CD14-positive monocyte (primary cell): ENCODE results near the gene ANKRD13C. TPM values are rescaled to one million over a fixed set of nuclear protein-coding genes. Genes with fewer than 3 reads are reported as not detected.
A peak's percentile ranks its signal among the peaks of the same experiment; 100 is the strongest.

ENCODE experiments used
- DNase-seq, 3 donors: peaks; one replicate each; pipeline ENCODE4 v3.0.0-alpha.2; 2011 to 2022
- H2AFZ ChIP-seq: 2 replicates; pipeline ENCODE4 v1.6.0; 2012; ENCODE audit warnings: mild to moderate bottlenecking, low read depth, low read length, inconsistent platforms; ENCODE audit not compliant: insufficient read depth, poor library complexity, severe bottlenecking
- H3K27ac ChIP-seq, 2 donors: 1 replicate in 1 of 2; 2 replicates in 1 of 2; pipeline ENCODE4 v1.5.1; 2012 to 2013; ENCODE audit warnings: low read length in 2 of 2, control low read depth in 1 of 2, inconsistent platforms in 1 of 2, low read depth in 1 of 2, mild to moderate bottlenecking in 1 of 2
- H3K27me3 ChIP-seq, 2 donors: one replicate each; pipeline versions ENCODE4 v1.6.0 to v1.6.1; 2011 to 2013; ENCODE audit warnings: low read length in 2 of 2; ENCODE audit not compliant: control insufficient read depth in 2 of 2, insufficient read depth in 2 of 2
- H3K36me3 ChIP-seq, 2 donors: replicated peaks in 1 of 2; 1 replicate in 1 of 2; 2 replicates in 1 of 2; pipeline versions ENCODE4 v1.5.1 to v1.6.1; 2012 to 2013; ENCODE audit warnings: low read length in 2 of 2, control low read depth in 1 of 2, inconsistent platforms in 1 of 2, mild to moderate bottlenecking in 1 of 2; ENCODE audit not compliant: insufficient read depth in 2 of 2, control insufficient read depth in 1 of 2
- H3K4me1 ChIP-seq, 2 donors: 1 replicate in 1 of 2; 2 replicates in 1 of 2; pipeline versions ENCODE4 v1.5.1 to v1.6.1; 2012 to 2013; ENCODE audit warnings: low read length in 2 of 2, control low read depth in 1 of 2, inconsistent platforms in 1 of 2, mild to moderate bottlenecking in 1 of 2, moderate library complexity in 1 of 2; ENCODE audit not compliant: insufficient read depth in 2 of 2, control insufficient read depth in 1 of 2
- H3K4me2 ChIP-seq: replicated peaks from 2 replicates; pipeline ENCODE3; 2012; ENCODE audit warnings: low read length, moderate library complexity, mild to moderate bottlenecking; ENCODE audit not compliant: poor library complexity, severe bottlenecking; ENCODE audit errors: extremely low read depth
- H3K4me3 ChIP-seq, 3 experiments: fragments of 200-600 bp in 1 of 3; sonication (generic) in 1 of 3; replicated peaks in 1 of 3; 1 replicate in 2 of 3; 2 replicates in 1 of 3; pipeline ENCODE4 v1.5.1; 2011 to 2013; ENCODE audit warnings: low read length in 3 of 3, mild to moderate bottlenecking in 3 of 3, control low read depth in 2 of 3, low read depth in 2 of 3, inconsistent platforms in 1 of 3, moderate library complexity in 1 of 3
- H3K79me2 ChIP-seq: 2 replicates; pipeline ENCODE4 v1.6.0; 2012; ENCODE audit warnings: mild to moderate bottlenecking, control low read depth, inconsistent platforms, low read length, moderate library complexity; ENCODE audit not compliant: insufficient read depth
- H3K9ac ChIP-seq: 2 replicates; pipeline ENCODE4 v1.6.0; 2017; ENCODE audit warnings: low read length, mild to moderate bottlenecking; ENCODE audit not compliant: insufficient read depth, poor library complexity, severe bottlenecking
- H3K9me3 ChIP-seq, 2 donors: replicated peaks in 1 of 2; 1 replicate in 1 of 2; 2 replicates in 1 of 2; pipeline versions ENCODE4 v1.5.1 to v1.6.1; 2012 to 2013; ENCODE audit warnings: low read length in 2 of 2, control low read depth in 1 of 2; ENCODE audit not compliant: control insufficient read depth in 1 of 2, insufficient read depth in 1 of 2
- H4K20me1 ChIP-seq: 2 replicates; pipeline ENCODE4 v1.6.0; 2012; ENCODE audit warnings: mild to moderate bottlenecking, low read length, control low read depth, moderate library complexity; ENCODE audit not compliant: insufficient read depth
- H3K27ac Mint-ChIP-seq, 7 donors: one replicate each; pipeline ENCODE4 v1.8.0; 2020; ENCODE audit warnings: mild to moderate bottlenecking in 7 of 7, mixed read lengths in 7 of 7, moderate library complexity in 6 of 7, inconsistent platforms in 2 of 7
- H3K27me3 Mint-ChIP-seq, 3 donors: one replicate each; pipeline ENCODE4 v1.8.0; 2021 to 2022; ENCODE audit warnings: low read depth in 3 of 3, mild to moderate bottlenecking in 3 of 3, mixed read lengths in 3 of 3, moderate library complexity in 3 of 3, inconsistent platforms in 1 of 3
- H3K36me3 Mint-ChIP-seq, 2 donors: one replicate each; pipeline ENCODE4 v1.8.0; 2020; ENCODE audit warnings: mixed read lengths in 2 of 2, inconsistent platforms in 1 of 2, mild to moderate bottlenecking in 1 of 2
- H3K4me1 Mint-ChIP-seq: one replicate; pipeline ENCODE4 v1.8.0; 2020; ENCODE audit warnings: mild to moderate bottlenecking, mixed read lengths
- H3K4me3 Mint-ChIP-seq, 2 donors: one replicate each; pipeline ENCODE4 v1.8.0; 2020; ENCODE audit warnings: mild to moderate bottlenecking in 2 of 2, mixed read lengths in 2 of 2, moderate library complexity in 1 of 2
- H3K9me3 Mint-ChIP-seq, 7 donors: one replicate each; pipeline ENCODE4 v1.8.0; 2020 to 2022; ENCODE audit warnings: mixed read lengths in 7 of 7, mild to moderate bottlenecking in 6 of 7, moderate library complexity in 6 of 7, inconsistent platforms in 2 of 7
- WGBS: methylation state at CpG from one replicate; pipeline ENCODE4 v1.1.5; 2013; ENCODE audit warnings: missing lambda C conversion rate; ENCODE audit not compliant: insufficient coverage; 5-methylcytosine and 5-hydroxymethylcytosine counted together
- intact Hi-C, 2 donors: fragments of 100-400 bp; cut with micrococcal nuclease; formaldehyde crosslinking; loops; one replicate each; pipeline versions ENCODE4 v1.15.0 to v1.15.1; 2023
- polyA plus RNA-seq, 3 donors: library from polyadenylated mRNA; depleted of rRNA in 1 of 3; unstranded in 2 of 3; stranded (reverse) in 1 of 3; fragments of 300-500 nt in 2 of 3; fragments of >200 nt in 1 of 3; fragmentation: Illumina TruSeq in 2 of 3; gene quantifications; 1 replicate in 2 of 3; 2 replicates in 1 of 3; pipeline ENCODE4 v1.2.3, GENCODE V29; 2012 to 2021
- TF ChIP-seq, protein P1 (sequence below): fragments of 200-600 bp; IDR thresholded peaks from one replicate; pipeline ENCODE4 v1.8.0; 2022; ENCODE audit warnings: antibody characterized with exemption, mild to moderate bottlenecking

Gene ANKRD13C
- polyA plus RNA-seq, 3 donors: 4.5 to 7.6 (median 6.5) TPM

DNA sequence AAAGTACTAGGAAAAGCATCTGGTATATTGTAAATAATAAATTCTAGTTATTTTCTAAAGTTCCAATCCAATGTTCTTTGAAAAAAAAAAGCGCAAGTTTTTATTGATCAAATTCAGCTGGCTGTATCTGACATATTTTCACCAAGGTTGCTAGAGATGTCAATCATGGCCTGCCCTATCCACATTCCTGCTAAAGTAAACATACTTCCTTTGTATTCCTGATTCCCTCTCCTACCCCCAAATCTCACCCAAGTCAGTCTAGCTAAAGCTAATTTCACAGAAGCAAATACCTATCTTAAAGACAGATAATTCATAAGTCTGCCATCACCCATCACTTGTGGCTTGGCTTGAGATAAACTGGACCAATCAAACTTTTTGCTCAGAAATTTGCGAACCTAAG, 21.3 kb downstream of the ANKRD13C start:
- H3K36me3 ChIP-seq: peaks cover 12 to 34% of the 10 kb centered on the region in 2 donors
- no peaks in the 10 kb centered on the region for H3K4me1 Mint-ChIP-seq
- no peak overlapping the region for H2AFZ ChIP-seq
- 100% methylated on average over 2 of the region's 2 CpGs for WGBS
- H3K4me3 ChIP-seq: no peak overlapping the region
- H4K20me1 ChIP-seq: peaks cover 20% of the 10 kb centered on the region
- H3K36me3 Mint-ChIP-seq: peaks cover 19 to 46% of the 10 kb centered on the region in 2 donors
- peaks cover 13% of the 10 kb centered on the region for H3K79me2 ChIP-seq
- peaks cover 0 to 3% (median 0%) of the 10 kb centered on the region in 7 donors for H3K9me3 Mint-ChIP-seq
- no peak overlapping the region for H3K4me3 Mint-ChIP-seq
- H3K9me3 ChIP-seq: no peaks in the 10 kb centered on the region
- DNase-seq: no peak
- peak overlapping the region in 1 of 7 donors; percentile 17 for H3K27ac Mint-ChIP-seq
- H3K27ac ChIP-seq: no peak overlapping the region
- H3K27me3 Mint-ChIP-seq: peaks cover 0 to 2% (median 2%) of the 10 kb centered on the region in 3 donors
- H3K9ac ChIP-seq: no peak overlapping the region
- intact Hi-C loops: no loop called here
- H3K4me2 ChIP-seq: no peak overlapping the region
- no peaks in the 10 kb centered on the region for H3K4me1 ChIP-seq
- no peaks in the 10 kb centered on the region for H3K27me3 ChIP-seq
- TF ChIP-seq, protein P1, sequence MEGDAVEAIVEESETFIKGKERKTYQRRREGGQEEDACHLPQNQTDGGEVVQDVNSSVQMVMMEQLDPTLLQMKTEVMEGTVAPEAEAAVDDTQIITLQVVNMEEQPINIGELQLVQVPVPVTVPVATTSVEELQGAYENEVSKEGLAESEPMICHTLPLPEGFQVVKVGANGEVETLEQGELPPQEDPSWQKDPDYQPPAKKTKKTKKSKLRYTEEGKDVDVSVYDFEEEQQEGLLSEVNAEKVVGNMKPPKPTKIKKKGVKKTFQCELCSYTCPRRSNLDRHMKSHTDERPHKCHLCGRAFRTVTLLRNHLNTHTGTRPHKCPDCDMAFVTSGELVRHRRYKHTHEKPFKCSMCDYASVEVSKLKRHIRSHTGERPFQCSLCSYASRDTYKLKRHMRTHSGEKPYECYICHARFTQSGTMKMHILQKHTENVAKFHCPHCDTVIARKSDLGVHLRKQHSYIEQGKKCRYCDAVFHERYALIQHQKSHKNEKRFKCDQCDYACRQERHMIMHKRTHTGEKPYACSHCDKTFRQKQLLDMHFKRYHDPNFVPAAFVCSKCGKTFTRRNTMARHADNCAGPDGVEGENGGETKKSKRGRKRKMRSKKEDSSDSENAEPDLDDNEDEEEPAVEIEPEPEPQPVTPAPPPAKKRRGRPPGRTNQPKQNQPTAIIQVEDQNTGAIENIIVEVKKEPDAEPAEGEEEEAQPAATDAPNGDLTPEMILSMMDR: no peak

GRCh38 chr1:70331962-70332361, 22.6 kb downstream of the ANKRD13C start:
- TF ChIP-seq, protein P1: no peak
- Histone ChIP-seq H3K4me2 (no peak overlapping the region), H3K79me2 (peaks cover 7% of the 10 kb centered on the region), H2AFZ (no peak overlapping the region), H3K27ac (no peak overlapping the region), H4K20me1 (peaks cover 17% of the 10 kb centered on the region), H3K4me1 (no peaks in the 10 kb centered on the region), H3K9ac (no peak overlapping the region), H3K27me3 (no peaks in the 10 kb centered on the region), H3K4me3 (no peak overlapping the region), H3K9me3 (no peaks in the 10 kb centered on the region), H3K36me3 (peaks cover 8 to 27% of the 10 kb centered on the region in 2 donors)
- intact Hi-C loops: no loop called here
- Mint-ChIP-seq H3K9me3 (no peaks in the 10 kb centered on the region), H3K36me3 (peaks cover 19 to 38% of the 10 kb centered on the region in 2 donors), H3K4me1 (no peaks in the 10 kb centered on the region), H3K27ac (no peak overlapping the region), H3K27me3 (peaks cover 0 to 4% (median 2%) of the 10 kb centered on the region in 3 donors), H3K4me3 (no peak overlapping the region)
- no peak for DNase-seq
